ENCODE measurements around the gene SLC25A22. TPM values are rescaled to one million over a fixed set of nuclear protein-coding genes. Genes with fewer than 3 reads are reported as not detected.

Gene SLC25A22
- total and polyA plus RNA-seq, 2 donors (not counting 1 experiment from before 2014, with no cell fraction given), result 9.9 to 10.4 TPM

DNA sequence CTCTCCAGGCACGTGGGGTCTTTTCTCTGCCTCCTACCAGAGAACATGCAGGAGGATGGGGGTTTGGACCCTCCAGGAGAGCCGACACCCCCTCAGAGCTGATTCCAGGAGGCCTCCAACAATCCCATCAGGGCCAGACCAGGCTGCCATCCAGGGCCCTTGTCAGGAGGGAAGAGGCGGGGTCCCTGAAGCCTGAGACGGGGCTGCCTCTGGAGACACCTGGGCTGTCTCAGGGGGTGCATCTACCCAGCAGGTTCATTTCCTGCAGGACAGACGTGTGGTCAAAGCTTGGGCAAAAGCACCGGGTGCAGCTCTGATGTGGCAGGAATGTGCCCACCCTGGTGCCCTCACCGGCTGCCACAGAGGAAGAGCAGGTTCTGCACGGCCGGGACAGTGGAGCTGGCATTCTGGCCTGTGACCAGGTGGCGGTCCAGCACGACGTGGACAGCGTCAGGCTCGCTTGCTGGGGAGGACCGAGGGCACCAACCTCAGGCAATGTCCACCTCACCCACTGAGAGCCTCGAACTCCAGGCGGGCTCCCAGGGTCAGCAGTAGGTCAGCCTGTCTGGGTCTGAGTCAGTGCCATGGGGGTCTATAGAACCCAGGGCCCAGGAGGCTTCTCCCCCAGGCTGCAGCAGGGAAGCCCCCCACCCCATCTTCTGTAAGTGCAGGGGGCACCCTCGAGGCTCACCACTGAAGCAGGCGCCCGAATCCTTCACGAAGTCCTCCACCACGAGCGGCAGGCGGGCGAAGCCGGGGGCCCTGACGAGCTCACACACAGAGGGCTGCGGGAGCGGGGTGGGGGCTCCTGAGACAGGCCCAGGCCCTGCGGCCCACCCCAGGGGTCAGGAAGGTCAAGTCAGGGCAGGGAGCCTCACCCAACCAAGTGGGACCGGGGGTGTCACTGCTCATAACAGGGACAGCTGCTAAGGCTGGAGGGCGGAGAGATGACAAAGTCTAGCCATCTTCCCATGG is 27.2 kb downstream of the SLC25A22 start:
- Histone ChIP-seq H3K4me2 (ENCODE audit: extremely low read depth, insufficient read depth, low read length) (no peak overlapping the region), H3K9me3 (ENCODE audit: control insufficient read depth, insufficient read depth, low read depth, low read length) (no peaks in the 10 kb centered on the region), H3K36me3 (ENCODE audit: control insufficient read depth, insufficient read depth, low read length) (peaks cover 39% of the 10 kb centered on the region), H3K79me2 (ENCODE audit: control insufficient read depth, insufficient read depth, low read length) (peaks cover 46% of the 10 kb centered on the region), H3K4me3 (replicated peaks in 1 of 4; ENCODE audit: control extremely low read depth in 1 of 4, insufficient read depth in 1 of 4, low read depth in 3 of 4, low read length in 4 of 4) (no peak overlapping the region), H4K20me1 (ENCODE audit: control insufficient read depth, extremely low read depth, insufficient read depth, low read length) (no peaks in the 10 kb centered on the region), H2AFZ (ENCODE audit: low read length) (no peak overlapping the region), H3K4me1 (ENCODE audit: control insufficient read depth, extremely low read depth, insufficient read depth, low read length) (no peaks in the 10 kb centered on the region), H3K27me3 (ENCODE audit: control insufficient read depth, insufficient read depth, low read length) (no peaks in the 10 kb centered on the region), H3K27ac (ENCODE audit: insufficient read depth, low read length) (no peak overlapping the region), H3K9ac (ENCODE audit: insufficient read depth, low read length) (no peak overlapping the region)
- no peak for DNase-seq (ENCODE audit: low read depth in 2 of 2)
- TF ChIP-seq, protein P1, sequence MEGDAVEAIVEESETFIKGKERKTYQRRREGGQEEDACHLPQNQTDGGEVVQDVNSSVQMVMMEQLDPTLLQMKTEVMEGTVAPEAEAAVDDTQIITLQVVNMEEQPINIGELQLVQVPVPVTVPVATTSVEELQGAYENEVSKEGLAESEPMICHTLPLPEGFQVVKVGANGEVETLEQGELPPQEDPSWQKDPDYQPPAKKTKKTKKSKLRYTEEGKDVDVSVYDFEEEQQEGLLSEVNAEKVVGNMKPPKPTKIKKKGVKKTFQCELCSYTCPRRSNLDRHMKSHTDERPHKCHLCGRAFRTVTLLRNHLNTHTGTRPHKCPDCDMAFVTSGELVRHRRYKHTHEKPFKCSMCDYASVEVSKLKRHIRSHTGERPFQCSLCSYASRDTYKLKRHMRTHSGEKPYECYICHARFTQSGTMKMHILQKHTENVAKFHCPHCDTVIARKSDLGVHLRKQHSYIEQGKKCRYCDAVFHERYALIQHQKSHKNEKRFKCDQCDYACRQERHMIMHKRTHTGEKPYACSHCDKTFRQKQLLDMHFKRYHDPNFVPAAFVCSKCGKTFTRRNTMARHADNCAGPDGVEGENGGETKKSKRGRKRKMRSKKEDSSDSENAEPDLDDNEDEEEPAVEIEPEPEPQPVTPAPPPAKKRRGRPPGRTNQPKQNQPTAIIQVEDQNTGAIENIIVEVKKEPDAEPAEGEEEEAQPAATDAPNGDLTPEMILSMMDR (conservative IDR thresholded peaks at IDR 0.05 in 1 of 2, IDR thresholded peaks at IDR 0.05 in 1 of 2; ENCODE audit: low read depth in 1 of 2, low read length in 2 of 2), result no peak
- no peak for TF ChIP-seq EZH2 (IDR thresholded peaks at IDR 0.05; ENCODE audit: low read length, missing control alignments)

DNA sequence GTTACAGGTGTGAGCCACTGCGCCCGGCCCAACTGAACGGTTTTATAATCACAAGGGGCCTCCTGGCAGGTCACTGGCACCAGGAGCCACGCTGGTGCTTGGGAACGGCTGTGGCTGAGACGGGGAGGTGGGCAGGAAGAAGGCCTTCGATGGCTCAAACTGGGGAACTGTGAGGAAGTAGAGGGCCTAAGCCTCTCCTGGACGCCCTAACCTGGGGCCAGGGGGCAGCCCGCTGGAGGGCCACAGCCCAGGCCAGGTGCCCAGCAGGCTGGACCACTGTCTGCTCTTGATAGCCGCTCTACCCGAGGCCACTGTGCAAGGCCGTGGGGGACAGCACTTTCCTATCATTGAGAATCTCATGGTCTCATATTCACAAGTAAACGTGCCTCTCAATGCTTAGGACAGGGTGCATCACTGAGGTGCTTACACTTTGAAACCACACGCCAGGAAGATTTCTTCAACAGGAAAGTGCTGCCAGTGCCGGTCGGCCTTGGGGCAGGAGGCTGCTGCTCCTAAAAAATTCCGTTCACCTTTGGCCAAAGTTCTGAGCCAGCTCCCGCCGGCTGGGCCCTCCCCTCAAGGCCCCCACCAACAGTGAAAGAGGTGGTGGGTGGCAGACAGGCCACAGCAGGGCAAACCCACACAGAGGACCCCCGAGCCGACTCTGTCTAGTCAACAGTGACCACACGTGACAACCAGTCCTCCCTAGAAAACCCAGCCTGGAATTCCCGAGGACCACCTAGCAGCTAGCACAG is 28.0 kb downstream of the SLC25A22 start:
- Histone ChIP-seq H3K9me3 (ENCODE audit: control insufficient read depth, insufficient read depth, low read depth, low read length) (no peaks in the 10 kb centered on the region), H3K4me3 (replicated peaks in 1 of 4; ENCODE audit: control extremely low read depth in 1 of 4, insufficient read depth in 1 of 4, low read depth in 3 of 4, low read length in 4 of 4) (no peak overlapping the region), H2AFZ (ENCODE audit: low read length) (no peak overlapping the region), H3K4me1 (ENCODE audit: control insufficient read depth, extremely low read depth, insufficient read depth, low read length) (no peaks in the 10 kb centered on the region), H3K27ac (ENCODE audit: insufficient read depth, low read length) (no peak overlapping the region), H3K9ac (ENCODE audit: insufficient read depth, low read length) (no peak overlapping the region), H3K4me2 (ENCODE audit: extremely low read depth, insufficient read depth, low read length) (no peak overlapping the region), H3K27me3 (ENCODE audit: control insufficient read depth, insufficient read depth, low read length) (no peaks in the 10 kb centered on the region), H4K20me1 (ENCODE audit: control insufficient read depth, extremely low read depth, insufficient read depth, low read length) (no peaks in the 10 kb centered on the region), H3K36me3 (ENCODE audit: control insufficient read depth, insufficient read depth, low read length) (peaks cover 41% of the 10 kb centered on the region), H3K79me2 (ENCODE audit: control insufficient read depth, insufficient read depth, low read length) (peaks cover 38% of the 10 kb centered on the region)
- no peak for DNase-seq (ENCODE audit: low read depth in 2 of 2)
- TF ChIP-seq EZH2 (IDR thresholded peaks at IDR 0.05; ENCODE audit: low read length, missing control alignments), result no peak
- TF ChIP-seq, protein P1 (conservative IDR thresholded peaks at IDR 0.05 in 1 of 2, IDR thresholded peaks at IDR 0.05 in 1 of 2; ENCODE audit: low read depth in 1 of 2, low read length in 2 of 2), result no peak

DNA sequence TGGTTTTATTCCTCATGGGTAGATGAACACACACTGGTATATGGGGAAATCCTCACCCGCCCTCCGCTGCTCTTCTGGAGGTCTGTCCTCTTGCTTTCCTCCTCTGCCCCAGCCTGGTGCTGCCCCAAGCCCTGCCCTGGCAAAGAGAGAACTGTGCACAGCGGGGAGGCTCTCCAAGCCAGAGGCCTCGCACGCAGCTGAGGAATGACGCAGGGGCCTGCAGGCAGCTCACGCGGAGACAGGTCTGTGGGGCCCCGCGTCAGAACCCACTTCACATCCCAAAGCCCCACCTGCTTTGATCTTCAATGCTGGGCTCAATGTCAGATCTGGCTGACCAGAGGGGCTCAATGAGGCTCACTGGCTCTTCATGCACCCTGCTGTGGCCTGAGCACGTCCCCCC is 30.8 kb downstream of the SLC25A22 start:
- Histone ChIP-seq H3K9me3 (ENCODE audit: control insufficient read depth, insufficient read depth, low read depth, low read length) (no peaks in the 10 kb centered on the region), H2AFZ (ENCODE audit: low read length) (no peak overlapping the region), H3K4me2 (ENCODE audit: extremely low read depth, insufficient read depth, low read length) (no peak overlapping the region), H3K36me3 (ENCODE audit: control insufficient read depth, insufficient read depth, low read length) (peaks cover 51% of the 10 kb centered on the region), H3K4me3 (replicated peaks in 1 of 4; ENCODE audit: control extremely low read depth in 1 of 4, insufficient read depth in 1 of 4, low read depth in 3 of 4, low read length in 4 of 4) (no peak overlapping the region), H4K20me1 (ENCODE audit: control insufficient read depth, extremely low read depth, insufficient read depth, low read length) (peaks cover 2% of the 10 kb centered on the region), H3K27ac (ENCODE audit: insufficient read depth, low read length) (no peak overlapping the region), H3K27me3 (ENCODE audit: control insufficient read depth, insufficient read depth, low read length) (no peaks in the 10 kb centered on the region), H3K79me2 (ENCODE audit: control insufficient read depth, insufficient read depth, low read length) (peaks cover 10% of the 10 kb centered on the region), H3K4me1 (ENCODE audit: control insufficient read depth, extremely low read depth, insufficient read depth, low read length) (peaks cover 6% of the 10 kb centered on the region), H3K9ac (ENCODE audit: insufficient read depth, low read length) (no peak overlapping the region)
- no peak for DNase-seq (ENCODE audit: low read depth in 2 of 2)
- no peak for TF ChIP-seq EZH2 (IDR thresholded peaks at IDR 0.05; ENCODE audit: low read length, missing control alignments)
